Posterior cingulate gyrus (tissue), 11 donors: ENCODE results near the gene HMCN2.
A peak's percentile ranks its signal among the peaks of the same experiment; 100 is the strongest.

Experiments used
- DNase-seq, 10 donors: peaks; one replicate each; pipeline versions ENCODE4 v3.0.0 to v3.0.0-alpha.2; 2020 to 2021; ENCODE audit warnings: mixed read lengths in 3 of 10
- intact Hi-C: fragments of 100-400 bp; cut with DNase I; formaldehyde crosslinking; loops from one replicate; pipeline ENCODE4 v1.15.1; 2023

HMCN2 gene

DNA sequence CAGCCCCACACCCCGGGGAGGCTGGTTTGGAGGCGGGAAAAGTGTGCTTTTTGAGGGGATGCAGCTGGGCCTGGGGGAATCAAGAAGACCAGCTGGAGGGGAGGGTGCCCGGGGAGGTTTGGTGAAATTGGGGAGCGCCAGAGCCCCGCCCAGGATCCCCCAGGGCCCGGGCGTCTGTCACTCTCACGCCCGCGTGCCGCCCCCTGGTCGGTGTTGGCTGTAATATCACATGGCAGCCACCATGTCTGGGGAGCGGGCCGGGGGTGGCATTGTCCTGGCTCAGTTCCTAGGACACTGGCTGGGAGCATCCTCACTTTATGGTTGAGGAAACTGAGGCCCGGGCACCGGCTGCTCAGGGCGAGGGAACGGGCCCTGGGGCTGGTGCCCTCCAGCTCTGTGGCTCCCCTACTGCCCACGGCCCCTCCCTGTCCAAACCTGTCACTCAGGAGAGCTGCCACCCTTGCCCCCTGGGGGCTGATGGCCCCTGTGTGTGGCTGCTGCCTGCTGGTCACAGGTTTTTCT is 206.7 kb downstream of the HMCN2 start:
- DNase-seq = no peak
- intact Hi-C loops = loop anchor here (10.0 kb wide), 1 partner anchor 103 kb away; the partner anchor contains the start of gene FUBP3

DNA sequence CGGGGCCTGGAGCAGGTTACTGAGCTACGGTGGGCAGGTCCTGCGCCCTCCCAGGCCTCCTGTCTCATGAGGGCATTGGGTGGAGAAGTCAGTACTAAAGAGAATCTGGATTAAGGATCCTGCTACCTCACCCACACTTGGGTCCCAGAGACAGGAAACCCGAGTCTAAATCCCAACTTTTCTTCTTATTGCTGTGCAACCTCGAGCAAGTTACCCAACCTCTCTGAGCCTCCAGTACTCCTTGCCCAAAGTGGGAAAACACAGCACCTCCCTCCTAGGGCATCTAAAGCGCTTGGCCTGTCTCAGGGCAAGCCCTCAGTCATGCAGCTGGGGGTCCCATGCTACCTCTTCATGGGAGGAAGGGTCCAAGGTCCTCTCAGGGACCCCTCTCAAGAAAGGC is 207.4 kb downstream of the HMCN2 start:
- intact Hi-C loops = loop anchor here (10.0 kb wide), 1 partner anchor 102 kb away; the partner anchor contains the start of gene FUBP3
- DNase-seq = no peak

DNA sequence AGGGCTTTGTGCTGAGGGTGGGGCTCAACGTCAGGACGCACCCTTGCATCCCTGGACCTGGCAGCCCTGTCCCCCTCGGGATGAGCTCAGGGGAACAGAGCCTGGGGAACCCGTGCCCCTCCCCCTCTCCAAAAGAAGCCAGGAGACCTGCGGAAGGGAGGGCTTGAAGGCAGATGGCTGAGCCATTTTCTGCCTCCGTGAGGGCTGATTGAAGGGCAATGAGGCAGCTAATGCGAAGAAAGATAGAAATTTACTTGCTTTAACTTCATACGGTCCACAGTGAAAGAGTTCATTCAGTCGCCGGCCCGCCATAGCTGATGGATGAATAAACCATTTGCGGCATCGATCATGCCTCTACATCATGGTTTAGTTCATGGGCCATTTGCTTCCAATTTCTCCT is 208.0 kb downstream of the HMCN2 start:
- intact Hi-C loops = loop anchor here (10.0 kb wide), 1 partner anchor 101 kb away; the partner anchor contains the start of gene FUBP3

DNA sequence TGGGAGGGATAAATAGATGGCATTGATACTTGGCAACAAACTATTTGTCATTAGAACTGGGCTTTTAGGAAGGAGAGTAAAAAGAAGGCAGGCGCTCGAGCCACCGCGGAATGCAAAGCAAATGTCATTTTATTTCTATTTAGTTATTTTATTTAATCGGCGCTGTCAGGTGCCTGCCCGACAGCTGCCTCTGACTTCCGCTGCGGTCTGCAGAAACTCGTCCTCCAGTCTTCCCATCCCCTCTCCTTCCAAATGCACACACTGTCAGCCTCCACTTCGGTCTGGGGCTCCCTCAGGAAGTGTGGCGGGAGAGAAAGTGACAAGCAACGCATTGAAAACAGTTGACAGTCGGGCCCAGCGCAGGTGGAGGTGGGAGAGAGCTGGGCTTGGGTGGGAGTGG is 208.5 kb downstream of the HMCN2 start:
- intact Hi-C loops = loop anchor here (10.0 kb wide), 1 partner anchor 101 kb away; the partner anchor contains the start of gene FUBP3
- no peak for DNase-seq

More for the DNA sequence above, 208.0 kb downstream of the HMCN2 start:
- DNase-seq = no peak

DNA sequence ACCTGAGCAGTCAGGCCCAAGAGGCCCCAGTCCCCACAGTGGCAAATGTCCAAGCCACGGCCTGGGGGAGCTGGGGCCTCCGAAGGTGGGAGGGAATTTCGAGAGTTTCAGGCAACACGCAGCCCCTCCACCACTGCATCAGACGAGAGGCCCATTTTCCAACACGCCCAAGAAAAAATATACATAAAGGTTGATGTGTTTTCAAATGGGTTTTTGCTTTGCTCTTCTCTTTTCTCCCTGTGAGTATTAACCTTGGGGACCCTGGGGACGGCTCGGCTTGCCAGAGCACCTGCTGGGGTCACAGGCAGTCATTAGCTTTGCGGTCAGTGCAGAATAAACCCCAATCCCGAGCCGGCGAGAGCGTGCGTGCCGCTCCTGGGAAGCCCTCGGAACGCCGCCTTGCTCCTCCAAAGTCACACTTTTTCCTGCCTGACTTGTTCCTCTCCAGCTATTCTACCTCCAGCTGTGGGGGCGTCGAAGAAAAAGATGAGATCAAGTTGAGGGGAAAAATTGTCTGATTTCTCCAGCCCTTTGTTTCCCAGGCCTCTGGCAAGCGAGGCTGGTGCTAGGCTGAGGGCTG is 210.7 kb downstream of the HMCN2 start:
- DNase-seq = no peak

DNA sequence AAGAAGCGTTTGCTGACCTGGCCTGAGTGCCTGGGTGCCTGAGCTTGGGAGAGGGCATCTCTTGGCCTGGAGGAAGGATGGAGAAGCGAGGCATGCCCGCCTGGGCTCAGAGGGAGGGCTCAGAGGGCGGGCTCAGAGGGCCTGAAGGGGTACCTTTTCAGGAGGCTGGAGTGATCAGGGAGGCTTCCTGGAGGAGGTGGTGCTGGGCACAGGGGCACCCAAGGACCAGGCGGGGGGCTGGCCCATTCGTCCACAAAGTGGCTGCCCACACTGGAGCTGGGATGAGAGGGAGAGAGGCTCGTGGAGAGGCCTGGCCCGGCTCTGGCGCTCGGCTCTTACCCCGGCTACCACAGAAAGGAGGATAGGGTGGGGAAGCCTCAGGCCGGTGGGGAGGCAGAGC is 212.0 kb downstream of the HMCN2 start:
- intact Hi-C loops = loop anchor here (10.0 kb wide), 1 partner anchor 97 kb away; the partner anchor contains the start of gene FUBP3
- no peak for DNase-seq

More for the DNA sequence above, 210.7 kb downstream of the HMCN2 start:
- intact Hi-C loops = loop anchor here (10.0 kb wide), 1 partner anchor 99 kb away; the partner anchor contains the start of gene FUBP3

DNA sequence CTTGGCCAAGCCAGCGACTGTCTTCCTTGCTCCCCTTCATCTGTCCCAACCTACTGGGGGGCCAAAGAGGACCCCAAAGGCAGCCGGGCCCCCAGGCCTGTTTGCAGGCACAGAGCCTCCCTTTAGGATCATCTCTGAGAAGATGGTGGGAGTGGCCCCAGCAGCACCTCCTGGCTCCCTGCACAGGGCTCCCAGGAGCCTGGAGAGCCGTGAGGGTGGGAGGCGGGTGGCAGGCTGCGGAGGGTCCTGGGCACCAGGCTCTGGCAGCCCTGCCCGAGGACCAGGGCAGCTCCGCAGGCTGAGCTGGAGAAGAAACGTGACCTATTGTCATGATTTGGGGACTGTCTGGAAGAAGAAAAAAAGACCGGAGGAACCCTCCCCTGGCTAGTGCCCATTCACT is 212.6 kb downstream of the HMCN2 start:
- DNase-seq = no peak
- intact Hi-C loops = loop anchor here (10.0 kb wide), 1 partner anchor 97 kb away; the partner anchor contains the start of gene FUBP3

DNA sequence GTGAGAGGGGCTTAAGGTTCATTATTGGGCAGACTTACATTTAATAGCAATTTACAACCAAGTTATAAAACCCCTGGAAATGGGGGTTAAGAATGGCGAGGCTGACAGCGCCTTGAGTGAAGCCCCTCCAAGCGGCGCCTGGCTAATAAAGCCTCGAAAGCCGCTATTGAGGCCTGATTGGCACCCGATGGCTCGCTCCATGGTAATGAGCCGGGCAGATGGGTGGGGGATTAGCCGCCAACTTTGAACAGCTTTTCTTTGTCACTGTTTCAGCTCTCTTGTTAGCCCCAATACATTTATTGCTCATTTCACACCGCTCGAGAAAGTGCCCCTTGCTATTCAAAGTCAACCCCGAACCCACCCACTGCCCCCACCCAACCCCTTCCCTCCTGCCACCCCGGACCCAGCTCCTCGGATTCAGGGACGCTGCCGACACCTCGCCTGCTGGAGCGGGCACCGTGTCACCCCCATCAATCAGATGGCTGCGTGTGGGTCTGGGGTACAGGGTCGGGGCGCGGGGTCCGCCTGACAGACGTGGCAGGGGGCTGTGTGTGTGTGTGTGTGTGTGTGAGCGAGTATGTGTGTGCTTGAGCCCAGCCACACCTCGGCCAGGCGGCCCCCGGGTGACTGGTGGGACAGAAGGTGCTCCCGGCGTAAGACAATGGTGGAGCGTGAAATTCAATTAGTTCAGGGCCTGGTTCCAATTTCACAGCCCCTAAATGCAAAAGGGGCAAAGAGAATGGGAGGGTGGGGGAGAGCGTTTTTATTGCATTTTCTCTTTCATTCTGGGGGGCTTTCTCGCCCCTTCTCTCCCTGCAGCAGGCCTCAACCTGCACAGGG is 213.4 kb downstream of the HMCN2 start:
- no peak for DNase-seq

DNA sequence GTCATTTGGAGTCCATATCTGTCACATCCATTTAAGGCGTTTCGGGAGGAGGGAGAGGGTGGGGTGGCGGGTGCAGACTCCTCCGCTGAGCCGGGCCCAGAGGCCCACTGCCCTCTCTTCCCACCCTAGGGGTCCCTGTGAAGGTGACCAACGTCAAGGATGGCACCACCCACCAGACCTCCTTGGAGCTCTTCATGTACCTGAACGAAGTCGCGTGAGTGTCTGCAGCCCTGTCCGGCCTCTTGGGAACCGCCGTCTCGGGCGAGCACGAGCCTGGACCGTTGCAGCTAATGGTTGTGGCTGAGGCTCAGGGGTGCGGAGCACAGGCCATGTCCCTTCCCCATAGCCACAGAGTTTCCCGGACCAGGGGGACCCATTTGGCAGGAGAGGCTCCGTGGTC is 214.0 kb downstream of the HMCN2 start:
- no peak for DNase-seq
- intact Hi-C loops = loop anchor here (10.0 kb wide), 1 partner anchor 95 kb away; the partner anchor contains the start of gene FUBP3

More for the DNA sequence above, 213.4 kb downstream of the HMCN2 start:
- intact Hi-C loops = loop anchor here (10.0 kb wide), 1 partner anchor 96 kb away; the partner anchor contains the start of gene FUBP3

DNA sequence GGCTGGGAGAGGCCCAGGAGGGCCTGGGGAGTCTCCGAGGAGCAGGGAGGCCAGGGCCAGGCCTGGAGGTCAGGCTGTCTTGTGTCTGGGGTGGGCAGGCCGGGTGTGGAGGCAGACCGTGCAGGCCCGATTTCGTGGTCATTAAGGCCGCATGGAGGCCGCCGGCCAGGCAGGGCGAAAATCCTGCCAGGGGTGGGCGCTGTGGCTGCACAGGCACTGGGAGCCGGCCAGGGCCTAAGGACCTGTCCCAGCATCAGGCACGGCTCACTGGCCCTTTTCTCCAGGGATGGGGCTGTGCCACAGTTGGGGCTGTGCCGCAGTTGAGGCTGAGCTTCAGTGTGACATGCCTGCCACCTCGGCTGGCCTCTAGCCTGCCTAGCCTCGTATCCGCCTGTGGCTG is 215.1 kb downstream of the HMCN2 start:
- intact Hi-C loops = no loop called here

DNA sequence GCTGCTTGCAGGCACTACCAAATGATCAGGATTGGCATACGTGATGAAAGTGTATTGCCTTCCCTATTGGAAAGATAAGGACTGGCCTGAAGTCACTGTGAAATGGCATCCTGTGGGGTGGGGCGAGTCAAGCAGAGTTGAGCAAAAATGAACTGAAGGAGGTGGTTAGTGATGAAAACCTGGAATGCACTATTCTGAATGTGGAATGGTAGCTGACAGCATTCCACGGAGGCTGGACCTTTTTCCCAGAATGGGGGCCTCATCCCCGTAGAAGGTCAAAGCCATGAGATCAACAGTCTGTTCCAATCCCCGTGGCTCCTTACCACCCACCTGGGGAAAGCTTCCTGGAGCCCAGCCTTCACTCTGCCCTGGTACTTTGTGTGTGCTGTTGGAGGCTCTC is 216.9 kb downstream of the HMCN2 start:
- no peak for DNase-seq
- intact Hi-C loops = no loop called here

More for the DNA sequence above, 215.1 kb downstream of the HMCN2 start:
- DNase-seq = peak in 1 of 10 donors; percentile 25

DNA sequence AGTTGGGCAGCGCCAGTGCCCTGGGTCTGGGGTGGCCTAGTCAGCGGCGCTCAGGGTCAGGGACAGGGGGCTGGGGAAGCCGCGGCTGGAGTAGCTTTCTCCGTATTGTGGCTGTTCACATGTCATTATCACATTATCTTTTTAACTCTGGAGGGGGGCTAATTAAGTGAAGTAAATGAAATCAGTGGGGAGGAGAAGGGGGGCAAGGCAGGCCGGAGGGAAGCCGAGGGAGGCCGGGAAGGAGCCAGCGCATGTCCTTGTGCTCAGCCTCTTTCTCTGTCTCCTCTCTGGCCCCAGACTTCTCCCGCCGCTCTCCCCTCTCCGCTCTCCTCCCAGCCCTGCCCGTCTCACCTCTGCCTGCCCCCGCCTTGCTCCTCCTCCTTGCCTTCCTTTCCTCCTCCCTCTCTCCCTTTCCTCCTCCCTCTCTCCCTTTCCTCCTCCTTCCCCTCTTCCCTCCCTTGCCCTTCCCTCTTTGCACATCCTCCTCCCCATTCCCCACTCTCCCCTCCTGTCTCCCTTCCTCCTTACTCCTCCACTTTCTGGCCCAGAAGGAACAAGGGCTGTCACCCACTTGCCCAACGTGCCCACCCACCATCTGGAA is 217.9 kb downstream of the HMCN2 start:
- intact Hi-C loops = no loop called here
- no peak for DNase-seq
